ENCODE data around the gene MYCBPAP. TPM values are rescaled to one million over a fixed set of nuclear protein-coding genes. Genes with fewer than 3 reads are reported as not detected.

Gene MYCBPAP
- total and polyA plus RNA-seq, 2 donors (not counting 3 experiments of a cell fraction or from before 2014, with no cell fraction given), result 0.40 to 0.66 TPM

GRCh38 chr17:50523208-50523607 lies 15.0 kb downstream of the MYCBPAP start:
- DNase-seq (ENCODE audit: low read depth, low spot score) (no peak), FAIRE-seq (no peak)
- no peaks in the 10 kb centered on the region for H4K20me1 ChIP-seq (replicated peaks; ENCODE audit: control insufficient read depth, extremely low read depth, insufficient read depth, low read length)
- peaks cover 5% of the 10 kb centered on the region for H3K4me1 ChIP-seq (ENCODE audit: control insufficient read depth, extremely low read depth, insufficient read depth, low read length)
- CTCF ChIA-PET, result no interaction called here
- no peak overlapping the region for H3K4me3 ChIP-seq (replicated peaks in 1 of 3; ENCODE audit: insufficient read depth in 1 of 3, low read depth in 1 of 3, low read length in 3 of 3)
- H3K27me3 ChIP-seq (ENCODE audit: control insufficient read depth in 2 of 2, insufficient read depth in 2 of 2, low read length in 2 of 2), result peaks cover 0 to 1% of the 10 kb centered on the region in 2 experiments
- no peak overlapping the region for H2AFZ ChIP-seq (ENCODE audit: low read depth, low read length)
- H3K4me2 ChIP-seq (ENCODE audit: insufficient read depth, low read length), result no peak overlapping the region
- TF ChIP-seq POLR2A (IDR thresholded peaks at IDR 0.05; ENCODE audit: low read depth, low read length), result no peak
- TF ChIP-seq EZH2 (IDR thresholded peaks at IDR 0.05; ENCODE audit: borderline replicate concordance, low read depth, low read length, severe bottlenecking), result no peak
- no peak for TF ChIP-seq MAX (IDR thresholded peaks at IDR 0.05; ENCODE audit: insufficient read depth, insufficient read length)
- no peak for TF ChIP-seq CTCF (IDR thresholded peaks at IDR 0.05; ENCODE audit: extremely low read depth in 1 of 2, insufficient read depth in 1 of 2, low read depth in 1 of 2, low read length in 2 of 2)
- no peak for TF ChIP-seq GATA2 (IDR thresholded peaks at IDR 0.05; ENCODE audit: insufficient read depth, insufficient read length, low read depth, low read length)
- no peak for TF ChIP-seq FOS (IDR thresholded peaks at IDR 0.05; ENCODE audit: borderline replicate concordance, insufficient read depth, low read length)
- TF ChIP-seq POLR2AphosphoS5 (IDR thresholded peaks at IDR 0.05; ENCODE audit: insufficient read depth, low read depth, low read length), result no peak
- TF ChIP-seq JUN (IDR thresholded peaks at IDR 0.05; ENCODE audit: borderline replicate concordance, insufficient read depth, insufficient read length, low read depth), result no peak
- no peak for TF ChIP-seq MYC (IDR thresholded peaks at IDR 0.05; ENCODE audit: low read depth, low read length)
- no peak overlapping the region for H3K27ac ChIP-seq (ENCODE audit: insufficient read depth, low read depth, low read length)
- no TSS peak for BruUV-seq (replicated peaks)
- POLR2A ChIA-PET, result no interaction called here
- intact Hi-C loops (cut with micrococcal nuclease) (no loop called here), dilution Hi-C loops (cut with MboI; ENCODE audit: extremely low pct_ligation_motif_present, low sequenced_read_pairs) (no loop called here)
- no peaks in the 10 kb centered on the region for H3K9me1 ChIP-seq (replicated peaks; ENCODE audit: control insufficient read depth, extremely low read depth, insufficient read depth, low read length)
- no peaks in the 10 kb centered on the region for H3K9me3 ChIP-seq (replicated peaks; ENCODE audit: control insufficient read depth, insufficient read depth, low read length)
- no peaks in the 10 kb centered on the region for H3K36me3 ChIP-seq (ENCODE audit: control insufficient read depth in 2 of 2, extremely low read depth in 1 of 2, insufficient read depth in 2 of 2, low read length in 2 of 2)
- H3K9ac ChIP-seq (replicated peaks; ENCODE audit: extremely low read depth, insufficient read depth, low read length), result no peak overlapping the region
- no peaks in the 10 kb centered on the region for H3K79me2 ChIP-seq (ENCODE audit: control insufficient read depth, insufficient read depth, low read length)

Data from endothelial cell of umbilical vein (primary cell).